Activated naive CD4-positive, alpha-beta T cell treated with Interleukin-2 at 50 U/mL for 16 hours (primary cell): ENCODE results near the gene CHRM1.
"Not testable (repeated sequence)": the region's sequence is repeated elsewhere in the genome, so short reads cannot be mapped to it uniquely, and the experiment has no call there.

ENCODE experiments used
- DNase-seq: peaks from one replicate; pipeline ENCODE4 v3.0.0-alpha.2; 2020

CHRM1 gene, protein sequence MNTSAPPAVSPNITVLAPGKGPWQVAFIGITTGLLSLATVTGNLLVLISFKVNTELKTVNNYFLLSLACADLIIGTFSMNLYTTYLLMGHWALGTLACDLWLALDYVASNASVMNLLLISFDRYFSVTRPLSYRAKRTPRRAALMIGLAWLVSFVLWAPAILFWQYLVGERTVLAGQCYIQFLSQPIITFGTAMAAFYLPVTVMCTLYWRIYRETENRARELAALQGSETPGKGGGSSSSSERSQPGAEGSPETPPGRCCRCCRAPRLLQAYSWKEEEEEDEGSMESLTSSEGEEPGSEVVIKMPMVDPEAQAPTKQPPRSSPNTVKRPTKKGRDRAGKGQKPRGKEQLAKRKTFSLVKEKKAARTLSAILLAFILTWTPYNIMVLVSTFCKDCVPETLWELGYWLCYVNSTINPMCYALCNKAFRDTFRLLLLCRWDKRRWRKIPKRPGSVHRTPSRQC

DNA sequence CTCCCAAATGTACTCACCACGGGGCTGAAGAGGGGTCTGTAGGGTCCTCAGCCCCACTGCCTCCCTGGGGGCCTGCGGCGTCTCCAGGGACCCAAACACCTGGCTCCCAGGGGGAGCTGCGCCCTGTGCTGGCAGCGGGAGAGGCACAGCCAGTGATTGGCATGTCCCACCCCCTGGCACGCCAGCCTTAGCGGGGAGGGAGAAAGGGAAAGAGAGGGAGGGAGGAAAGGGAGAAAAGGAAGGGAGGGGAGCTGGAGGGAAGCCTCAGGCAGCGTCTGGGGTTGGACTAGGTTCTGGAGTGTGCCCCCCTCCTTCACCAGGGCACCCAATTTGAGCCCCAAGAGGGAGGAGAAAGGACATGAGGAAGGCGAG, at the start of gene CHRM1:
TSS of gene CHRM1 (minus strand) at position 163 of the 372 bp plus-strand sequence. CDS start 10,263 bp downstream, outside the sequence.
- no peak for DNase-seq

DNA sequence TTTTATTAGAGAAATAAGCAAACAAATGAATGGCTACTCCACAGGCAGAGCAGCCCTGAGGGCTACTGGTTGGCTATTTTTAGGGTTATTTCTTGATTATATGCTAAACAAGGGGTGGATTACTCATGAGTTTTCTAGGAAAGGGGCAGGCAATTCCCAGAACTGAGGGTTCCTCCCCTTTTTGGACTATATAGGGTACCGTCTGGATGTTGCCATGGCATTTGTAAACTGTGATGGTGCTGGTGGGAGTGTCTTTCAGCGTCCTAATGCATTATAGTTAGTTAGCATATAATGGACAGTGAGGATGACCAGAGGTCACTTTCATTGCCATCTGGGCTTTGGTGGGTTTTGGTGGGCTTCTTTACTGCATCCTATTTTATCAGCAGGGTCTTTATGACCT, 44.4 kb upstream of the CHRM1 start:
- no peak for DNase-seq

DNA sequence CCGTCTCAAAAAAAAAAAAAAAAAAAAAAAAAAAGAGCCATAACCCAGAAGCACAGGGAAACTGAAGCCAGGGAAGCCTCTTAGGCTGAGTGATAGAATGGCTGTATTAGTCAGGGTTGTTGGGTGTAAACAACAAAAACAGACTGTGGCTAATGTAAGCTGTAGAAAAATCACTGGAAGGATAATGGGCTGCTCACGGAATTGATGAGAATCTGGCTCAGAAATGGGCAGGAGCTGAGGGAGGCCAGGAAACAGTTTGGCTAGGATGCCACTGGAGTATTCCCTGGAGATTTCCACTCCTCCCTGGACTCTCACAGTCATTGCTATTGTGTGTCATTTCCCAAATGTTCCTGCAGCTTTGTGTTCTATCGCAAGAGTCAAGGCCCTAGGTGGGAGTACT, 41.2 kb upstream of the CHRM1 start:
- DNase-seq = no peak

DNA sequence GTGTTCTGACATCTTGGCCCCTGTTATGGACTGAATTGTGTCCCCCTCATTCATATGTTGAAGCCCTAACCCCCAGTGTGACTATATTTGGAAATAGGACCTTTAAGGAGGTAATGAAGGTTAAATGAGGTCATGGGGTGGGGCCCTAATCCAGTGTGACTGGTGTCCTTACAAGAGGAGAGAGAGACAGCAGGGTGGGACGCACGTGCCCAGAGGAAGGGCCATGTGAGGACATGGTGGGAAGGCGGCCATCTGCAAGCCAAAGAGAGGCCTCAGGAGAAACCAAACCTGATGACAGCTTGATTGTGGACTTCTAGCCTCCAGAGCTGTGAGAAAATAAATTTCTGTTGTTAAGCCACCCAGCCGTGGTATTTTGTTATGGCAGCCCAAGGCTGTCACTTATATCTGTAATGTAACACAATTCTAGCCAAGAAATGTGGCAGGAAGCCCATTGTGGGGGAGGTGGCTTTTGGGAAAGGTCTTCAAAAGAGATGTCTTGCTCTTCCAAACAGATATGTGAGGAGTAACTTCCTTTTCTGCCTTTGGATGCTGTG, 39.9 kb upstream of the CHRM1 start:
- no peak for DNase-seq

DNA sequence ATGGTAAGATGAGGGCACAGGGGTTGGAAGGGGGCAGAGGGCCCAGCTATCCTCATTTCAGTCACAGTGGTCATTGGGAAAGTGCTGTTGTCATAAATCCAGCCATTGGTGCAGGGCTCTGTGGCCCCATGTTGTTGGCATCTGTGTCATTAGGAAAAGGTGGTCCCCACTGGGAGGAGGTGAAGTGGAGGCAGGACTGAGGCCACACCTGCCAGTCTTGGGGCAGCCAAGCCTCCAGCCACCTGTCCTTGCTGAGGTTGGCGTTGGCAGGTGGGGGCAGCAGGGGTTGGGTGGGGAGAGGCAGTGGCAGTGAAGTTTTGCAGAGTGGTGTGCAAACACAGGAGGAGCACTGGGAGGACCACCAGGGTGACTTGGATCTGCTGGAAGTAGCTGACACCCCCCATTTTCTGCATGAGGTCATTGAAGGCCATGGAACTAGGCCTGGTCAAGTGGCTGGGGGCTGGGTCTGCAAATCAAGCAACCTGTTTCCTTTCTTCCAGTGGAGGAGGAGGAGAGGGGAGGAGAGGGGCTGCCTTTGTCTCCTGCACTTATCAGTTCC, 38.3 kb upstream of the CHRM1 start:
- DNase-seq = no peak

DNA sequence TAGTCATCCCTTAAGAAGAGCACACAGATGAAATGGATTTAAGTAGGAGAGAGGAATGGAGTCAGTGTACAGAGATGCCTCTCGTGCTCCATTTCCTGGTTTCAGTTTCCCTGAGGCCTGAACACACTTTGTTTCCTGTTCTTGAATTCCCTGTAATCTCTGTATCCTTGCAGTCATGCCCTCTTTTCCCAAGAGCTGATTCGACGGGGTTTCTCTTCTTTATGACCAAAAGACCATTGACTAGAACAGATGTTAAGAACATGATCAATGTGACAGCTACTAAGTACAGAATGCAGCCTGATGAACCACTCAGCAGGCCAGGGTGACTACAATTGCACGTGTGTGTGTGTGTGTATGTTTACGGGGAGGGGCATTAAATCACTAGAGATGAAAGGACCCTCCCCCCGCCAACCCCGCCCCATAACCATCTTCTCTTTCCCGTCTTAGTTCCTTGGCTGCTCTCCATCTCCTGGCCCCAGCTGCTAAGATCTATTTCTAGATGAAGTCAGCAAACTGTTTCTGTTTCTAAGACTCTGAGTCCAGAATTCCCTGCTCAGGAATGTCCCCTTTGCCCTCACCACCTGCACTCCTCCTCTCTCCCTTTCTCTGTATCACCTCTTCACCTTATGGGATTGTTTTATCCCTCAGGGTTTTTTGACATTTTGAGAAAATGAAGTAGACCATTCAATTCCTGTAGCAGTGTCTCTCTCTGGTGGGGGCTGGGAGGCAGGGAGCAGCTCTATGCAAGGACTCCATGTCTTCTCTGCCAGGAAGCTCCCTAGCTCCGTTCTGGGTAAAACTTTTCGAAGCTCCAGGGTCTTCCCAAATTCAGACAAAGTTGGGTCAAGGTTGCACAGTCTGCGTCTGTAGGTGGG, 37.6 kb upstream of the CHRM1 start:
- DNase-seq = no peak

DNA sequence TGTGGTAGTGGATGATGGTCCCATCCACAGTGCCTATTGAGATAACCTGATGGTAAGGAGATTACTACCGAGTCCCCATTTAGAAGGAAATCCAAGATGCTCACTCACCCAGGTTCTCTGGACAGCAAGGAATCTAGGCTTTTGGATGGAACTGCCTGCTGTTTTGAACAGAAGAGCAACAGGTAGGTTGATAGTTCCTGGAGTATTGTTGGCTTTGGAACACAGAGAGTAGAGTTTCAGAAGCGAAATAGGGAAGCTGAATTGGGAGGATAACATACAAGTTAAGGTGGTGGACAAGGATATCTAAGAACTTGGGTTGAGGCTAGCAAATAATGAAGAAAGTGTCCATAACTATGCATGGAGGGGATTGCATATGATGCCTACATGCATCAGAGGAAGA, 36.0 kb upstream of the CHRM1 start:
- DNase-seq = no peak

DNA sequence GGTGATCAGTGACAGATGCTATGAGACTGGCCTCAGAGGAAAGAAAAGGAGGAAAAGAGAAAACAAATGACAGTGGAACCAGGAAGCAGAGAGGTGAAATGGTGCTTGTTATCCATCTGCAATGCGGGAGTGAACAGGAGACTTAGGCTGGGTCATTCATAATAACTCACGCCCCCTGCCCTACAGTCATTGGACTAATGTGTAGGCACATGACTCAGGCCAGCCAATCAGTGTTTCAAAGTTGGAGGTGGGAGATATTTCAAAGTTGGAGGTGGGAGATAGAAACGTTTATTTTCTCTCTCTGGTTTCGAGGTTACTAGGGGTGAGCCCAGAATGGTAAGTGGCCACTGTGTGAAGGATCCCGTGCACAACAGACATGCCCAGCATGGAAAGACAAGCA, 33.3 kb upstream of the CHRM1 start:
- no peak for DNase-seq

DNA sequence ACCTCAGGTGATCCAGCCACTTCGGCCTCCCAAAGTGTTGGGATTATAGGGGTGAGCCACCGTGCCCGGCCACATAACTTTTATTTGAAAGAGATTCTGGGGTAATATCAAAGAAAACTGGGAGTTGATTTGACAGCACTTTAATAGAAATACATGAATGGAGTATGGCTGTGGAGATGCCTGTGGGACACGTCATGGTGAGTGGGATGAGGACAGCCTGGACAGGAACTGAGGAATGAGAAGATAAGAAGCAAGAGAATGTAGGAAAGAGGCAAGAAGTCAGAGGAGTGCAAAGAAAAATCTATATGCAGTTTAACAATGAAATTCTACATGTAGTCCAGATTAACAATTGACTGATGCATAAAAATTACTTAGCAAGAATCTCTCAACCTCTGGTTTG, 32.6 kb upstream of the CHRM1 start:
- no peak for DNase-seq

DNA sequence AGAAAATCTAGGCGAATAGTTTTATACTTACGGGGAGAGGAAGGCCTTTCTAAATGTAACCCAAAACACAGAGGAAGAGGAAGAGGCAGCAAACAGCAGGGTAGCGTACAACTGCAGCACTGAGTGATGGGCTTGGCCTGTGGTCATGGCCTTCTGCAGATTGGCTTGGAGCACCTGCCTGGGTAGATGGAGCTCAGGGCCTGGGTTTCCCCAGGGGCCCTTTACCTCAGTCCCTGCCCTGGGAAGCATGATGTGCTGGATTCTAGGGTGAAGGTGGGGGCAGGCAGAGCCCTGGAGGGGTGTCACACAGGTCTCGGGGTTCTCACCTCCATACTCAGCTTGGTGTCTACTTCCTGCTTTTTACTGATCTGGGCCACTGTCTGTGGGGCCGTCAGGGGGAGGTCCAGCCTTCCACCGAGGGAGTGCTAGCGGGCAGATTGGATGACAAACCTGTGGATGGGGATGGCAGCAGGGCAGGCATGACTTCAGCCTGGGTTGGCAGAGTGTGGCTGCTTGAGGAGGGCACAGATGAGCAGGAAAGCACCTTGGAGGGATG, 27.7 kb upstream of the CHRM1 start:
- no peak for DNase-seq

DNA sequence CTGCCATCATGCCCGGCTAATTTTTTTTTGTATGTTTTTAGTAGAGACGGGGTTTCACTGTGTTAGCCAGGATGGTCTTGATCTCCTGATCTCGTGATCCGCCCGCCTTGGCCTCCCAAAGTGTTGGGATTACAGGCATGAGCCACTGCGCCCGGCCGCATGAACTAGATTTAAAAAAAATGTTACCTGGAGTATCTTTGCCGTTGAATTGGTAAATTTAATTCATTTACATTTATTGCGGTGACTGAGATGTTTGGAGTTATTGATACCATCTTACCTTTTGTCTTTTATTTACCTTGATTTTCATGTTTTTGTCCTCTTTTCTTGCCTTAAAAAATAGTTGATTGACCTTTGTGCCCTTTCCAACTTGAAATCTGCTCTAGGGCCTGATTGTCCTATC, 24.4 kb upstream of the CHRM1 start:
- not testable (repeated sequence) for DNase-seq

DNA sequence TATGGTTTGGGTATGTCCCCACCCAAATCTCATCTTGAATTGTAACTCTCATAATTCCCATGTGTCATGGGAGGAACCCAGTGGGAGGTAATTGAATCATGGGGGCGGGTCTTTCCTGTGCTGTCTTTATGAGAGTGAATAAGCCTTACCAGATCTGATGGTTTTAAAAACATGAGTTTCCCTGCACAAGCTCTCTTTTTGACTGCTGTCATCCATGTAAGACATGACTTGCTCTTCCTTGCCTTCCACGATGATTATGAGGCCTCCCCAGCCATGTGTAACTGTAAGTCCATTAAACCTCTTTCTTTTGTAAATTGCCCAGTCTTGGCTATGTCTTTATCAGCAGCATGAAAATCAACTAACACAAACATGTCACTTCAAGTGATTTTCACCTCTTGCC, 16.4 kb upstream of the CHRM1 start:
- DNase-seq = not testable (repeated sequence)

DNA sequence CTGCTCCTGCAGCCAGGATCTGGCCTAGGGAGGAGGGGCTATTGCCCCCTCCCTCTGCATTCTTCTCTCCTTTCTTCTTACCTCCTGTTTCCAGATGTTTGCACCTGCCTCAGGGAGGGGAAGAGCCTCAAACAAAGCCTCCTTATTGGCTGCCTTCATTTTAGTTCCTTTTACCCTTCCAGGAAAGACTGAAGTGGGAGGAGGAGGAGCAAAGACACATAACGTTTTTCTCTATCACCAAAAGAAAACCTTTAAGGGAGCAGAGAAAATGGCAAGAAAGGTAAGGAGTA, 13.3 kb upstream of the CHRM1 start:
- DNase-seq = no peak

DNA sequence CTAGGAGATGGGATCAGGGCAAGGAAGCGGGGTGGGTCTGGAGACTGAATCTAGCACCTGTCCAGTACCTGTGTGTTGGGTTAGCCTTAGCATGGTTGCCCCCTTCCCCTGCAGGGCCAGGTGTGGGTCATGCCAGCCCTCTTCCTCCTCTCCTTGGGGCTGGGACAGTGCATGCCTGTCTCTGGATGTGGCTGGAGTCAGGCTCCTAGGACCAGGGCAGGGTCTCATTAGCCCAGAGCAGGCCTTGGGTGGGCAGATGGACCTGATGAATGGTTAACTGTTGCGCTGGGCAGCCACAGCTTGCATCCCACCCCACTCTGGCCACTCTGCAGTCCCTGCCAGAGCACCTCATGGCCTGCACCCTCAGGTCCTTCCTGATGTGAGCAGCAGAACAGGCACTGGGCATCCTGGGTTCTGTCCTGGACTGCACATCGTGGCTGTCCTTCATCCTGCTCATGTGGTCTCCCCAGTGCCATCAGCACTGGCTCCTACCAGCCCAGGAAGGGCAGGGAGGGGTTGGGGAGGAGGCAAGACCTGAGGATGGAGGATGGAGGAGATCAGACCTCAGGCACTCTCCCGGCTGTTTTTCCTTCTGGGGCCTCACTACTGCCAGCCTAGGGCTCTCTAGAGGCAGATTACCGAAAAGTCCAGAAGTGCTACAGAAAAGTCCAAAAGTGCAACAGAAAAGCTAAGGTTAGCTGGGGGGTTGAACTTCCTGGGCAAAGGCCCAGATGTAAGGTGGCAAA, 12.8 kb upstream of the CHRM1 start:
- no peak for DNase-seq

DNA sequence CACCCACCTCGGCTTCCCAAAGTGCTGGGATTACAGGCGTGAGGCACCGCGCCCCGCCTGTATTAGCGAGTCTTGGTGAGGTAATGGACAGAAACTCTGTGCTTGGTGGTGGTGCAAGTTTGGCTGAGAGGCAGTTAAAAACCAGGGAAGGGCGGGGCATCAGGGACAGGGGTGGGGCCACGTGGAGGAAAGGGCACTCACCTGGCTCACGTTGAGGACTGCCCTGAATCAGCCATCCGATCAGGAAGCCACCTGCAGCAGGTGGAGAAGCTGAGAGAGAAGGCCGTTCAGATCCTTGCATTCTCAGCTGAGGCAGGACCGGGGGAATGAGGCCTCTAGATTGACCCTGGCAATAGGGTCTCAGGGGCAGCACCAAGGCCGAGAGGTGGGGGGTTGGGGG, 12.1 kb upstream of the CHRM1 start:
- DNase-seq = no peak

DNA sequence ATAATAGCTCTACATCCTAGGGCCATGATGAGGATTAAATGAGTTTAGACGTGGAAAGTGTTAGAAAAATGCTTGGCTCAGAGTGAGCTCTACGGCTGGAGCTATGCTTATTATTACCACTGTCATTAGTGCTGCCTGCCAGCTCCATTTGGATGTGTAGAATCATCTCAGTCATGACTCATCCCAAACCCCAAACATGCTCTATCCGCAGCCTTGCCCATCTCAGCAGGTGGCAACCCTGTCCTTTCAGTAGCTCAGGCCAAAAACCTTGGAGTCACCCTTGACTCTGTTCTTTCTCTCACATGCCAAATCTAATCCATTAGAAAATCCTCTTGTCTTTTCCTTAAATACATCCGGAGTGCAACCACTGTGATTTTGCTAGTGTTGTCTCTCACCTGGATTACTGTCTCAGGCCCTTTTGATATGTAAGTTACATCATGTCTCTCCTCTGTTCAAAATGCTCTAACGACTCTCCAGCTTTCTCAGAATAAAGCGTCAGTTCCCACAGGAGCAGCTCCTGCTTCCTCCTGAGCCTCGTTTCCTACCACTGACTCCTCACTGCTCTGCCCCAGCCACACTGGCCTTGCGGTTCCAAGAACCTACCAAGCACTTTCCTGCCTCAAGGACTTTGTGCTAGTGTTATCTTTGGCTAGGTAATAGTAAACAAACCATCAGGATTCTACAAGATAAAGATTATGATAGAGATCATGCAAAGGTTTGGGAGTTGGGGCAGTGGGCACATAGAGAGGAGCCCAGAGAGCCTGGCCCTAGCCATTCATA, 10.5 kb upstream of the CHRM1 start:
- no peak for DNase-seq

DNA sequence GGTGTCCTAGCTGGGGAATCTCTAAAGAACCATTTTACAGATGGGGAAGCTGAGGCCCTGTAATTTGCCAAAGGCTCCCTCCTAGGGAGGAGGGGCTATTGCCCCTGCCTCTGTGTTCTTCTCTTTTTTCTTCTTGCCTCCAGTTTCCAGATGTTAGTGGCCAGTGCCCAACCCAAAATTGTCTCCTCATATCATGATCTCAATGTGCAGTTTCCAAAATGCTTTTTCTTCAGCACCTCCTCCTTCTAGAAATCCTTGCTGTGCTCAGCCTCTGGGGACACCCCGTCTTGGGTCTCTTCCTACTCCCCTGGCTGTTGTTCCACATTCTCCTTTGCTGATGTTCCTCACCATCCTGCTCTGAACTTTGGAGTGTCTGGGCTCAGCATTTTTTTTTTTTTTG, 9.5 kb upstream of the CHRM1 start:
- DNase-seq = no peak

DNA sequence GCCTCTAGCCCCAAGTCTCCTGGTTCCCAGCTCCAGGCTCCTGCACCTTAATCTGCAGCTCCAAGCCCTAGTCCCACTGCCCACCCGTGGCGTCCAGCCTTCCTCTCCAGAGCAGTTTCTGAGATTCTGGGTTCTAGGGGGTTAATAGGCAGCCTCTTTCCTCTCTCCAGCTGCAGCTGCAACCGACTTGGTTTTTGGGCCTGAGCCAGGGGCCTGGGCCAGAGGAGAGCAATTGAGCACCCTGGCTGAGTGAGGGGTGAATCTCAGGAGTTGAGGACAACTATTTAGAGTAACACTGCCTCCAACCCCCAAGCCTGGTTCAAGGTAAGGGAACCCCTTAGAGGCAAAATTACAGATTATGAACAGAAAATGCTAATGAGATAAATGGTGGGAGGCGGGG, 9.0 kb upstream of the CHRM1 start:
- DNase-seq = no peak

DNA sequence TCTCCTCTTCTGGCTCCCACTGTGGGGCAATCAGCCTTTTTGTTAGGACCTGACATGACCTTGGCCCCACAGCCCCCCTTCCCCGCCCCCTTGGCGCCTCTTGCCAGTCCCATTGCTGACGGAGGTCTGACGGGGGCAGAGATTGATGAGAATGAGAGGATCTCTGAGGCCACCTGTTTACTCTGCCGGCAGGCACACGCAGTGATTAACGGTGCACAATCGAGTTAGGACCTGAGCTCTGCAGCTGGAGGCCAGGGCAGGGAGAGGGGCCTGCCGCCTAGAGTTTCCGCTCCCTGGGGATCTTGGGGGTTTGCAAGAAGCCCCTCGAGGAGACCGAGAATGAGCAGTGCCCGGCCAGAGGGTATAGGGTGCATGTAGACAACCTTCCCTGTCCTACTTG, 6.8 kb upstream of the CHRM1 start:
- DNase-seq = no peak

DNA sequence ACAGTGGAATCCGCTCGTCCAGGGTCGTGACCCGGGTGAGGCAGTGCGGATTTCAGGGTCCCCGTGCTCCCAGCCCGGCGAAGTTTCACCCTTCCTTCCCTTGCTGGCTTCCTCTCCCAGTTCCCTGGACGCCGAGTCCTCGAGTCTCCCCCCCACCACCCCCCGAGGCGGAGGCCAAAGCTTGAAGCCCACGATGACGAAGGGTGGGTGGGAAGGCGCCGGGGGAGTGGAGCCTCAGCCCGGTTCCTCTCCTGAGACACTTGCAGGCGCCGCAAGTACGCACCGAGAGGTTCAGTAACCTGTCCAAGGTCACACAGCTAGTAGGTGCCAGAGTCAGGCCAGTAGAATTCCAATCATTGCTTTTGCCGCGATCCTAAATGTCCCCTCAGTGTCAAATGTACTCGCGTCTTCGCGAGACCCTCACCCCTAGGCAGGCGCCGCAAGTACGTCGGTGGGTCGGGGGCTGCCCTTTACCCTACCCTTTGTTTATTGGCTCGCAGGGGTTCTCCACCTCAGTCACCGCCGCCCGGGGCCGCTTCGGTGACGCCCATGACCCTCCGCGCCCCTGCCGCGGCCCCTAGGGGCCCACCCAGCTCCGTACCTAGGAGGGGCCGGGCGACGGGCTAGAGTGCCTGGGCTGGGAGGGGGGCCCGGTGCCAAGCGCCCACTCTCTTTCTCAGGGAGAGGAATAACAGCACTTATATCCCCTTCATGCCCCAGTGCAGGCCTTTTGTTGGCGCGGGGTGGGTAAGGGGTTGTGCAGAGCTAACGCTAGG, 5.7 kb upstream of the CHRM1 start:
- no peak for DNase-seq
